Endothelial cell of hepatic sinusoid (primary cell): Measurements from ENCODE around the gene SMAD3.
"Not testable (repeated sequence)": the region's sequence is repeated elsewhere in the genome, so short reads cannot be mapped to it uniquely, and the experiment has no call there.

Experiments
- in situ Hi-C: cut with HindIII; loops from 2 replicates; pipeline ENCODE4 v1.10.0; 2017; ENCODE audit warnings: low sequenced_read_pairs

Gene SMAD3

DNA sequence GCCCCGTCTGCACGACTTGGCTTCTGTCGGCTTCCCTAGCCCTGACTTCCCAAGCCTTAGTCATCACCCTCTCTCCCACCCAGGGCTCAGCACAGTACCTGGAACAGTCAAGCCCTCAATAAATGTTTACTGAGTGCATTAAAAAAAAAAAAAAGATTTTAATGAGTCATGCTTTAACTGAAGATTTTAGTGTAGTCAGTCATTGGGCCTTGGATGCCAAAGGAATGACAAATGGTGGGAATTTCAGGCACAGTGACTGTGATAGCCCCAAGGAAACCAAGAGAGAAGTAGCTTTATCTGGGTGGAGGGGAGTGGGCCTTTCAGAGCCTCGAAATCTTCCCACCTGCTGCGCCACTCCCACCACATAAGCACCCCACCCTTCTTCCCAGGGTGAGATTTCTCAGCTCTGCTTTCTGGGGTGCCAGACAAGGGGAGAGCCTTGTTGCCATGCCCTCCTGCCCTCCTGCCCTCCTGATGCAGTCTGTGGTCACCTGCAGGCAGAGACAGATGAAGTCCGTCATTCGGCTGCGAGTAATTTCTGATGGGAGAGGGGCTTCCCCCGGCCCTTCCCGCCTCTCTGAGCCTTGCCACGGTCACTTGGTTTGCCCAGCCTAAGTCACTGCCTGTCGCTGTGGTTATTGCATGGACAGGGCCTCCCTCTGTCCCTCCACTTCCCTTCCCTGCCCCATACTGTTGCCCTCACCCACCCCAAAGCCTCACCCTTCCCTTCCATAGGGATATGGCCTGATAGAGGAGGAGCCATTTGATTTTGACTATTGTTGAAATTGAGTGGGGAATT lies 41.8 kb downstream of the SMAD3 start:
- in situ Hi-C loops, result no loop called here

DNA sequence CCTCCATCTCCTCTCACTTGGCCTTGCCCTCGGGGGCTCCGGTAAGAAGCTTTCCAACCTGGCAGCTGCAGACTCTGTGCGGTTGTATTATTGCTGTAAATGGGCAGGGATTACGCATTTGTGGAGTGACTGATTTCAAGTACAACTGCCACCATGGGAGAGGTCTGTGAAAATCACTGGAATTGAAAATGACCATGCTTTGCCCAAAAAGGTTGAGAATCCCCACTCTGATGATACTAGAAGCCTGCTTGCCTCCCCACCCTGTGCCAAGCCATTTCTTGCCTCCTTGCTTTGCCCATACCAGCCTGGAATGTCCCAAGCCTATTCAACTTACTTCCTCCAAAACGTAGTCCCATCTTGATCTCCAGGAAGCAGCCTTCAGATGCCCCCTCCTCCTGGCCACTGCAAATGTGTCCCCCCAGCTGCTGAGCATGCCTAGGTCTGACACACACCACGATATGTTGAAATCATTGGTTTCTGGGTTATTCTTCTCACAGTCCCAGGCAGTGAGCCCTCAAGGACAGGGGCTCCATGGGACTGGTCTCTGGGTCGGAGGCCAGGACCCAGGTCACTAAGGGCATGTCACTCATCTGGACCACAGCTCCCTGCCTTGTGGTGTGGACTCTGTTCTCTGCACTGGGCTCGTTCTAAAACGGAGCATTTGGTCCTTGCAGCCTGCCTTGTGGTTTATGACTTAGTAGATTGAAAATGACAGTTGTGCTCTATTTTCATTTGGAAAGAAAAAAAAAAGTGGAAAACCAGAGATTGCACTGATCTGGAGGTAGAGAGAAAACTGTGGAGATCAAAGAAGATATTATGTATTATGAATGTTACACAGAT lies 42.9 kb downstream of the SMAD3 start:
- in situ Hi-C loops, result no loop called here

DNA sequence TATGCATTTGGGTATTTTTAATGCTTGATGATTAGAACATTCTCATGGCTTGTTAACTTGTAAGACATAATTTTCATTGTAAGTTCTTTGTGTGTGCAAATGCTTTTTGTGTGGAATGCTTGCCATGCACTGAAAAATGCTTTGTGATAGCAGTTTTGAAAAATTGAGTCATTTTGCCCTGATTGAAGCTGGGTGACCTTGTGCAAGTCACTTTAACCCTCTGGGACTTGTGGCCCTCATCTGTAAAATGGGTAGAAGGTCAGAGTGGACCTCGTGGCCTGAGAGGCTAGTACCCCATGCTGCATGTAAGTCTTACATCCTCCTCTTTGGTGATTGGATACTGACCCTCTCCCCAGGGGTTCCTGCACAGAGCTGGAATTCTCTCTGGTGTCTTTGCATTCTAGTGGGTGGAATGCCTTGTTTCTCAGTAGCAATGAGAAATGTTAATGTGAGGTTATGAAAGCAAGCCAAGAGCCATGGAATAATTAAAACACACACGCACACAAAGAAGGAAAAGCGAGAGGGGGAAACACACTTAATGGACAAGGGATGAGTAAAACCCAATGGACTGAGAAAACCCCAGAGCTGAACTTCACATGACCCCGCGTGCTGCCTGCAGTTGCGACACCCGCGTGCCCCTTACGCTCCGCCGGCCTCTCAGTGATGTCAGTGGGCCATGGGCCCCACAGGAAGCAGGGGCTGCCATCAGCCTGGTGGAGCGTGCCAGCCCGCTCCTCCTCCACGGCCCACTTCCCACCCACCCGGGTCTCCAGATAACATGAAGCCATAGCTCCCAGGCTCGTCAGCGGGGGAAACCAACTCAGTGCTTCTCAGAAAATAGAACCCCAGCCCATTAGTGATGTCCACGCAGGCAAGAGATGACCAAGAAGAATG lies 44.0 kb downstream of the SMAD3 start:
- in situ Hi-C loops, result no loop called here

DNA sequence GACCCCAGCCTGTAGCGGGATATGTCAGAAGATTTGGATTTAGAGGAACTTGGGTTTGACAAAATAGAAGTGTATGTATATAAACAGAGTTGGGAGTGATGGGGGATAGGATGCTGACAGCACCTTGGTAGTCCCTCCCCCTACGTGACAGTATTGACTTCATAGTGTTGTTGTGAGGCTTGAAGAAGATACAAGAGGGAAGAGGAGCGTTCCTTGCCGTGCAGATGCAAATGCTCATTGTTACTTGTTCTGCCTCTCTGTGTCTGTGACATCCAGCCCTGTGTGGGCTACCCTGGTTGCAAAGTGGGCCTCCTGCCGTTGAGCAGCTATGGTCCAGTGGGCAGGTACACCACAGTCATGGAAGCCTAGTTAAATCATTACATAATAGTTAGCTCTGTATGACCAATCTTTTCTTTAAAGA lies 45.0 kb downstream of the SMAD3 start:
- in situ Hi-C loops, result no loop called here

DNA sequence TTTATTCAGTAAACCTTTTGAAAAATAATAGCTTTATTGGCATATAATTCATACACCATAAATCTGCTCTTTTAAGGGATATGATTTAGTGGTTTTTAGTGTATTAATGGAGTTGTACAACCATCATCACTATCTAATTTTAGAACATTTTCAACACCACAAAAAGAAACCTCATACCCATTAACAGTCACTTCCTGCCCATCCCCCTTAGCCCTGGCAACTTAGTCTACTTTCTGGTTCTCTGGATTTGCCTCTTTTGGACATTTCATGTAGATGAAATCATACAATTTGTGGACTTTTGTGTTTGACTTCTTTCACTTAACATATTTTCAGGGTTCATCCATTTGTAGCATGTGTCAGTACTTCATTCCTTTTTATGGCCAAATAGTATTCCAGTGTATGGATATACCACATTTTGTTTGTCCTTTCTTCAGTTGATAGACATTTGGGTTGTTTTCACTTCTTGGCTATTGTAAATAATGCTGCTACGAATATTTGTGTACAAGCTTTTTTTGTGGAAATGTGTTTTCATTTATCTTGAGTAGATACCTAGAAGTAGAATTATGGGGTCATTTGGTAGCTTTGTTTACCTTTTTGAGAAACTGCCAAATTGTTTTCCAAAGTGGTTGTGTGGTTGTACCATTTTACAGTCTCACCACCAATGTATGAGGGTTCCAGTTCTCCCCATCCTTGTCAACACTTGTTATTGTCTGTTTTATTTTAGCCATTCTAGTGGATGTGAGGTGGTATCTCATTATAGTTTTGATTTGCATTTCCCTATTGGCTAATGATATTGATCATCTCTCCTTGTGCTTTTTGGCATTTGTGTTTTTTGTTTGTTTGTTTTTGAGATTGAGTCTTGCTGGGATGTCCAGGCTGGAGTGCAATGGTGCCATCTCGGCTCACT lies 45.8 kb downstream of the SMAD3 start:
- in situ Hi-C loops, result no loop called here

DNA sequence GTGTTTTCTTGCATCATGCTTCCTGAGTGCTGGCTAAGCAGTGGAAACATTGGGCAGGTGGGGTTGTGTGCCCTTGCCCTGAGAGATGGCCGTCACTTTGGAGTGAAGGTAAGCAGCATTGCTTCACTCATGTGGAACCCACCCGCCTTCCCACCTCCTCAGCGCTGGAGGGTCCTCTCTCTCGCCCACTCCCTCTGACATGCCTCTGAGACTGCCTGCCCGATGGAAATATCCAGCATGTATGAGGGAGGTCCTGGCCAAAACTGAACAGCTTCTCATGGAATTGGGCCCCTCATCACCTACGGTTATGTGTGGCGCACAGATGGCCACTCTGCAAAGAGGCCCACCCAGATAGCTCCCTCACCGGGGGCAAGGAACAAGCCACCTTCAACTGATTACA lies 48.6 kb downstream of the SMAD3 start:
- in situ Hi-C loops, result no loop called here

DNA sequence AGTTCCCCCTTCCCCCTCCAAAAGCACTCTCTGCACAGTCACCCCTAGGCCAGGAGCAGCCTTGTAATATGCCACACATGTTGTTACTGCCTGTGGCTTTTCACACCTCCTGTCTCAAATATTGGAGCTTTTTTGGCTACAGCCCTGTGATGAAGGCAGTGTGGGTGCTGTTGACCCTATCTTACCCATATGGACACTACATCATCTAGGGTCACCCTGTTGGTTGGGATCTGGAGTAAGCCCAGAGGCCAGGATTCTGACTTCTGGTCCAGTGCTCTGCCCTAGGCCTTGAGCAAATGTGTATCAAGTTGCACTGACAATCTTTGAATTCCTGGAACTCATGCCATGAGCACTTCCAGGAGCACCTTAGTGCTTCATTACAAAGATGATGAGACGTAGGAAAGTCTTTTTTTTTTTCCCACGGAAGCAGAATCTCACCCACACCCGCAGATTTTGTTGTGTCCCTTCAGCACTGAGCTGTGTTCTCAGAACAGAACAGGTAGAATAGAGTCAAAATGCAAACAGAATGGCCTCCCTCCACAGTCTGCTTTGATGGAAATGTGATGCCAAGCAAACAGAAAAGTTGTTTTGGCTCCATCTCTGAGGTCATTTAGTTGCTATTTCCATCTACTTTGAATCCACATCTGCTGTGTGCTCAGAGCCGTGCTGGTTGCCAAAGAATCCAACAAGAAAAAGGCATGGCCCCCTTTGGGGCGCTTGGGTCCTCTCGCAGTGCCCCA lies 49.6 kb downstream of the SMAD3 start:
- in situ Hi-C loops, result loop anchor here (5.0 kb wide), 1 partner anchor 37 kb away; no protein-coding TSS in a partner anchor

DNA sequence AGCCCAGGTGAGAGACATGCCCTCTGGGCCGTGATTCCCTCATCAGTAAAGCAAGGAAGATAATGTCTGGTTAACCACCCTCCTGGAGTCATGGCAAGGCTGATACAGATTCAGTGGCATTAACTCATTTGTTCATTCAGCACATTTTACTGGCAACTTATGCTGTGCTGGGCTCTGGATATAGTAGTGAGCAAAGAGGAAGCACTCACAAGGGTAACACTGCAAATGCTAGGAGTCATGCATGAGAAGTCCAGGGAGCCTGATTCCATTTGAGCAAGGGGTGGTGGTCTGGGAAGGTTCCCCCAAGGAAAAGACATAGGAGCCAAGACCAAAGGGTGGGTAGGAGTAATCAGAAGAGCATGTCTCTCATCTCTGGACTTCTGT lies 50.2 kb downstream of the SMAD3 start:
- in situ Hi-C loops, result loop anchor here (5.0 kb wide), 1 partner anchor 37 kb away; no protein-coding TSS in a partner anchor

DNA sequence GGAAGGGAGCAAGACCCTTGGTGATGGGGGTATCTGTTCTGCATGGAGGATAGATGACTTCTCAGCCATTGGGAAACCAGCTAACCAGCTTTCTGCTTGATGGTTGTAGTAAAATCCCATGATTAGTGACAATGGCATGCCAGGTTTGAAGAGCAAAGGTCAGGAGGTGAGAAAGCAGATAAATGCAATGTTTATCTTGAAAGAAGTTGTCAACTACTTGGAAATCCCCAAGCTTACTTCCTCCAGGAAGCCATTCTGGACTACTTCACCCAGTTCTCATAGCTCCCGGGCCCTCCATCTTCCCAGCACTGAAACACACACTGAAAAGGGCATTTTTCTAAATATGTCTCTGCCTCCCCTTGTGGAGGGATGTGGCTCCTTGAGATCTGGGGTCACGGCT lies 51.3 kb downstream of the SMAD3 start:
- in situ Hi-C loops, result loop anchor here (5.0 kb wide), 1 partner anchor 36 kb away; no protein-coding TSS in a partner anchor

DNA sequence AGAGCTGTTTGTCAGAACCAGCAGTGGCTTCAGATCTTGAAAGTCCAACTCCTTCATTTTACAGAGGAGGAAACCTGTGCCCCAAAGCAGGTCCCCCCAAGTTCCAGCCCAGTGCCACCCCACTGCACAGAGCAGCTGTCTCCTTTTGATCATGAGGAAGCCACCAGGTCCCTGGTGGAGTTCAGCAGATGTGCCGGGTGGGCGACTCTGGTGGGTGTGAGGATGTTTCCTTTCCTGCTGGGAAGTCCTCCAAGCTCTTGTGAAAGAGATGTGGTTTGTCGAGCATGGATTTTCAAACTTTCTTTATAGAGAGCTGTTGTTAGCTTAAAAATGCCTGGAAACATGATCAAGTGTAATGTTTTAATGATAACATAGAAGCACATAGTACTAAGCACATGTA lies 52.0 kb downstream of the SMAD3 start:
- in situ Hi-C loops, result loop anchor here (5.0 kb wide), 1 partner anchor 35 kb away; no protein-coding TSS in a partner anchor

DNA sequence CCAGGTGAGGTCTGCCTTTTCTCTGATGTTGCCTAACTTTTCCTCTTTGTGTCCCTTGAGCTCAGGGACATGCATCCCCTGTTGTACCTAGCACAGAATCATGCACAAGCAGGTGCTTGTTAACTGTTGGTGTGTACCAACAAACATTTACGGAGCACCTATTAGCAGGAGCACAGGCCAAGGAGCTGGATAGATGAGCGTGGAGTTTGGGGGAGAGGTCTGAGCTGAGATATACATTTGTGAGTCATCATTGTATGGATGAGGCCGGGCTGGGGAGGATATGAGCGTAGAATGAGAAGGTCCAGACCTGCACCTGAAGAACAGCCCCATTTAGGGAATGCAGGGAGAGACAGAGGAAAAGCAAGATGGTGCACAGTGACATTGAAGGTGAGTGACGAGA lies 53.4 kb downstream of the SMAD3 start:
- in situ Hi-C loops, result loop anchor here (5.0 kb wide), 1 partner anchor 33 kb away; no protein-coding TSS in a partner anchor

DNA sequence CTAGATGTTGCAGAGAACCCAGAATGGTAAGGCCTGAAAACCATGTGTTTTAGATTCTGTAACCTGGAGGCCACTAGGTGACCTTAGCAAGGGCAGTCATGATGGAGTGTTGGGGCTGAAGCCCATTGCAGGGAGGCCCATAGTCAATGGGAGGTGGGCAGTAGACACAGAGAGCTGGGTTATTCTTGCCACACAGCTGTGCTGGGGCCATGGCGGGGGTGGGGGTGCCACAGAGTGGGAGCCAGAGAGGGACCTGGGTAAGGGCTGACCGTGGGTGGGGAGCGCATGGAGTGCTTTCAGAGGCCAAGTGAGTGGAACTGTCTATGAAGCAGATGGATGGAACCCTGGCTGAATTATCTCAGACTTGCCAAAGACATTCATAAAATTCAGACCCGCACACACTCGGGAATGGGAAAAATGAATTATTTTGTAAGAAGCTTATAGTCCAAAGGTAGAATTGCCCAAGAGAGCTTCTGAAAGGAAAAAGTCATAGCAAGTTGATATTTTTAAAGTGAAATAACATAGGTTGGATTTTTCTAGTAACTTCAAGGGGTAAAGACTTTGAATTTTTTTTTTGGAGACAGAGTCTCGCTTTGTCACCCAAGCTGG lies 53.9 kb downstream of the SMAD3 start:
- in situ Hi-C loops, result loop anchor here (5.0 kb wide), 1 partner anchor 33 kb away; no protein-coding TSS in a partner anchor

DNA sequence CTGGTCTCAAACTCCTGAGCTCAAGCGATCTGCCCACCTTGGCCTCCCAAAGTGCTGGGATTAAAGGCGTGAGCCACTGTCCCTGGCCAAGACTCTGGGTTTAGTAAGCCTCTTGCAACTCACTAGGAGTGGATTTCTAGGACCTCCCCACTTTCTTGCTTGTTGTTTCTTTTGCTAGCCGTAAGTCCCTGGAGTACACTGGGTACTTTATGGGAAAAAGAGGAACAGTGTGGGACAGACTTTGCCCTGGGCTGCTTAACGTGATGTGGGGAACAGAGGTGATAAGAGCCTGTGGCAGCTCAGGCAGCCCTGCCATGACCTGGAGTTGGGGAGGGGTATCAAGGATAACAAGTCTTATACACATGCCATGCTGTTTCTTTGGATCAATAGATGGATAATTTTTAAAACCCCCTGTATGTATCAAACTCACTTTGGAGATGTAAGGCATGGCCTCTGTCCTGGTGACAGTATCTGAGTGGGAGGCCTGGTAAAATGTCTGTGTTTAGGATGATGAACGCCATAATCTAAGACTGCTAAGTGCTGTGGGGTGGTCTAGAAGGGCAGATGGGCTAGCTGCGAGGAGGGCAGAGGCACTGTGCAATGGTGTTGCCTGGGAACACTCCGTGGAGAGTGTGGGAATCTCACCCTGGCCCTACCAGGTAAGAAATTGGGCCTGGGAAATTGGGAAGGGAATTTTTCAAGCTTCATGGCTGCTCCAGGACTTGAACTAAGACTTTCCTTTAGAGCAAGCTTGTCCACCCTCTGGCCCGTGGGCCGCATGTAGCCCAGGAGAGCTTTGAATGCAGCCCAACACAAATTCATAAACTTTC lies 54.8 kb downstream of the SMAD3 start:
- in situ Hi-C loops, result no loop called here

DNA sequence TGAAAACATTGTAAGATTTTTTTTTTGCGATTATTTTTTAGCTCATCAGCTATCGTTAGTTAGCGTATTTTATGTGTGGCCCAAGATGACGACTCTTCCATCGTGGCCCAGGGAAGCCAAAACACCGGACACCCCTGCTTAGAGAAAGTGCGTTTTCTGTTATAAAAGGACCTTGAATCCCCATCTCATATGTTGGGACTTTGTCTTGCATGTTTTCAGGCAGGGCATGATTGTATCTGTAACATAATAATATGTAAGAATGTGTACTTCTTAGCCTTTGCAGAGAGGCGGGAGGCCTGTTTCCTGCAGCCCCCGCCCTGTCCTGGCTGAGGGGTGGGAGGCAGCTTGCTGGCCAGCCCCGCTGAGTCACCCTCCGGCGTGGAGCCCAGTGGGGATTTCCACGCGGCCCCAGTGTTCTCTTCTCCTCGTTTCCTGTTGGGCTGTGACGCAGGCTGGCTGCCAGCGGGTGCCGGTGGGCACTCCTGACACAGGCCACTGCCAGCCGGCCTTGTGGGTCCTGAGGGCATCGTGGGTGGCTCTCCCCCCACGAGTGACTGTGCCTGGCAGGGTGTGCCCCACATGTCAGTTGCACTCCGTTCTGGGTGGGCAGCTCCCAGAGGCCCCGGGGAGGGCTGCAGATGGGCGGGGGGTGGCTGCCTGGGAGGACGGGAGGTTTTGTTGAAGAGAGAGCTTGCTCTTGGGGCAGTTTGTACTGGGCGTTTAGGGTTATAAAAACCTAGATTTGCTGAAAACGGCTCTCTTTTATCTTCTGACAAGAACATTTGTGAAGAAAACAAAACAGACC lies 55.6 kb downstream of the SMAD3 start:
- in situ Hi-C loops, result no loop called here

DNA sequence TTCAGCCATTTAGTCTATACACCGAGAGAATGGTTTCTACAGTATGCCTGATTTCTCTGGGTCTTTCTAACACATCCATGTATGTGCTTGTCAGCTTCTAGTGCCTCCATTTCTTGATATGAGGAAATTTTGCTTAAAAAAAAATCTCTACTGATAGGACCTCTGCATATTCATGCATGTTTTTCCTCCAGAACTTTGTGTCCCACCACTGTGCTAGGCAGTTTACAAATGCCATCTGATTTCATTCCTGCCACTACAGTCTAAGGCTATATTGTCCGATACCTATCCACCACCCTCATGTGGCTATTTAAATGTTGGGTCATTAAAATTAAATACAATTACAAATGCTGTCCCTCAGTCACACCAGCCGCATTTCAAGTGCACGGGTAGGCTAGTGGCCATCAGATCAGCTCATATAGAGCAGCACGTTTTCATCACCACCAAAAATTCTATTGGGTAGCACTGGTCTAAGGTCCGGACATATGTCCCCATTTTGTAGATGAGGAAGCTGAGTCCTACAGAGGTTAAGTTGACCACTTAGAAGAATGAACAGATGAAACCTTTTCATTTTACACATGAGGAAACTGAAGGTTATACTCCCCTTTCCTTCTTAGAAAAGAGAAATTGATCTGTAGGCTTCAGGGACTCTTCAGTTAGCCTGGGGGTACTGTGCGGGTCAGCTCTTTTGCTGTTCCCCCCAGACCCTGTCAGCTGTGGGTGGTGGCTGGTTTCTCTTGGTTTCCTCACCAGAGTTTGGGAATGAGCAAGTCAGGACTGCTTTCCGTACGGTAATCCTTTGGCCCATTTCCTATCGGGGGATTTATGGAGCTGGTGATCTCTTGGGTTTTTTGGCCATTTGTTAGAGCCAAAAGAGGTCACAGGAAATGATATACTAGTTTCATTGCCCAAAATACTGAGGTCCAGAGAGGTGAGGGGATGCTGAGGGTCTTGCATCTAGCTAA lies 56.5 kb downstream of the SMAD3 start:
- in situ Hi-C loops, result no loop called here

DNA sequence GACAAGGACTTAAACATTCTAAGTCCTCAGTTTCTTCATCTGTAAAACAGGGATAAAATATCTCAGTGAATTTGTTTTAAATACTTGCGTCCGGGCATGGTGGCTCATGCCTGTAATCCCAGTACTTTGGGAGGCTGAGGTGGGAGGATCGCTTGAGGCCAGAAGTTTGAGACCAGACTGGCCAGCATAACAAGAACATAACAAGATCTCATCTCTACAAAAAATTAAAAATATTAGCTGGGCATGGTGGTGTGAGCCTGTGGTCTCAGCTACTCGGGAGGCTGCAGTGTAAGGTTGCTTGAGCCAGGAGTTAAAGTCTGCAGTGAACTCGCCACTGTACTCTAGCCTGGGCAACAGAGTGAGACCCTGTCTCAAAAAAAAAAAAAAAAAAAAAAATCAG lies 57.4 kb downstream of the SMAD3 start:
- in situ Hi-C loops, result not testable (repeated sequence)
